ENCODE data around the gene CCL2.

The CCL2 gene

GRCh38 chr17:34242587-34243363 lies 12.3 kb upstream of the CCL2 start:
- DNase-seq, result no peak

DNA sequence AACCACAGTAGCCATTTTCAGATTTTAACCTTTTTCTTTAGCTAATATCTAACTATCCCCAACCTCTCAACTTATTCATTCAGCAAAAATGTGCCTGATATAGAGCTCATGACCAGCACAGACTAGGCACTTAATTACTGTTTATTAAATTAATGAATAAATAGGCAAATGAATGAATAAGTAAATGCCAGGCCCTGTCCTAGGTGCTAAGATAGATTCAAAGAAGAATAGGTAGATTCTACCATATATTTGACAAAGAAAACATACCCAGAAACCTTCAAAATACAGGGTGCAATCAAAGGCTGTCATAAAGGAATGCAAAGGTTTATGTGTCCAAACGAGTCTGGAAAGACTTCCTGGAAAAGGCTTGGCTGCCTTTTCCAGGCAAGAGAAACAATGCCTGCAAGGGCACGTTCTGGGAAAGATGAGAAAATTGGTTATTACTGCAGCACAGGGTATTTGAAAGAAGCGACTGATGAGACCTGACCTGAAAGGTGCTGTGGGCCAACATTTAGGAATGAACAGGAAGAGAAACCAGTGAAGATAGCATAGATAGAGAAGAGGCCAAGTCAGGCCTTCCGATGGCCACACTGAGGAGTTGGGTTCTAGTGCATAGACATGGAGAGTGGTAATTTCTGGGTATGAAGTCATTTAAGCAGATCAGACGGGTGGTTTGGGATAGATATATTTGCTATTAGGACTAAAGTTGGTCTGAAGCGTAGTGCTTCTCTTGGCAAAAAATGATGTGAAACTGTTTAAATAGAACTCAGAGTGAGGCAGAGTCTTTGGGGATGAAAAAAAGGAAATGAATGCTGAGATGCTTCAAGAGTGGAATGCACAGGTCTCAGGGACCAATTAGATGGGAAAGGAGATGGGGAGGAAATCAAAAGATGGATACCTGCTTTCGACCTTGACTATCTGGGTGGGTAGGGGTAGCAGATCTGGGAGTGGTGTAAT lies 11.4 kb upstream of the CCL2 start:
- DNase-seq, result no peak

- DNase-seq, result no peak
Observed at GRCh38 chr17:34245351-34245905, 9.7 kb upstream of the CCL2 start.

DNA sequence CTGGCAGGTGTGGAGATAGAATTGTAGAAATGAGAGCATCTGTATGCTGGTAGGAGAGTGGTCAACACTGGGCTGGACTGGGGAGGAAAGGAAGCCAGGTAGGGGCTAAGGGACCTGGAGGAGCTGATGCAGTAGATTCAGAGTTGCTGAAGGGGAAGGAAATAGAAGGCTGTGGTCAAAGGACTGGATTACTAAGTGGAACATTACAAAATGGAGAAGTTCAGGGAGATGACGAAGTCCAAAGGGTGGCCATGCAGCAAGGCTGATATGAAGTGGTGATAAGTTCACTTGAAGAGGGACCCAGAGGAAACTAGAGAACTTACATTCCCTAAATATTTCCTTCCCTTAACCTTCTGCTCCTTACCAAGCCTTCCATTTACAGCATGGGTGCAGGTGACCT lies 8.6 kb upstream of the CCL2 start:
- no peak for DNase-seq

- no peak for DNase-seq
Observed at GRCh38 chr17:34246881-34247280, 8.2 kb upstream of the CCL2 start.

GRCh38 chr17:34248511-34249024 lies 6.5 kb upstream of the CCL2 start:
- no peak for DNase-seq

DNA sequence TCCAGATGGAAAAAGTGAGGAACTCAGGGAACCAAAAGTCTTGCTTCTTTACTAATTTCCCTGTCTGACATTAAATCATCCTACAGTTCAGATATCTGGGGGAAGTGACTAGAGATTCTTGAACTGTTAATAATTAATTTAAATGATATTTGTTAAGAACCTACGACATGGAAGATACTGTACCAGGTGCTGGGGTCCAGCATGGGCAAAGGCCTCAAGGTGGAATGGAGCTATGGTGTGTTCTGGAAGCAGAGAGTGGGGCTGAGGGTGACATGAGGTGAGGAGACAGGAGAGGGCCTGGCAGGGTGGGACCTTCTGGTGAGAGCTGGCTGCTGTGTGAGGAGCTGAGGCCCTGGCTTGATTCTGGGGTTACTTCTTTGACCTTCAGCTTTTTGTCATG lies 6.0 kb upstream of the CCL2 start:
- no peak for DNase-seq

GRCh38 chr17:34249478-34249877 lies 5.6 kb upstream of the CCL2 start:
- DNase-seq, result no peak

GRCh38 chr17:34251186-34251585 lies 3.9 kb upstream of the CCL2 start:
- DNase-seq, result no peak

GRCh38 chr17:34252095-34252443 lies 3.0 kb upstream of the CCL2 start:
- no peak for DNase-seq

GRCh38 chr17:34252444-34253138 lies 2.5 kb upstream of the CCL2 start:
- DNase-seq, result peak; percentile 94

GRCh38 chr17:34253139-34253525 lies 2.0 kb upstream of the CCL2 start:
- no peak for DNase-seq

GRCh38 chr17:34254146-34254545 lies 939 bp upstream of the CCL2 start:
- DNase-seq, result no peak

DNA sequence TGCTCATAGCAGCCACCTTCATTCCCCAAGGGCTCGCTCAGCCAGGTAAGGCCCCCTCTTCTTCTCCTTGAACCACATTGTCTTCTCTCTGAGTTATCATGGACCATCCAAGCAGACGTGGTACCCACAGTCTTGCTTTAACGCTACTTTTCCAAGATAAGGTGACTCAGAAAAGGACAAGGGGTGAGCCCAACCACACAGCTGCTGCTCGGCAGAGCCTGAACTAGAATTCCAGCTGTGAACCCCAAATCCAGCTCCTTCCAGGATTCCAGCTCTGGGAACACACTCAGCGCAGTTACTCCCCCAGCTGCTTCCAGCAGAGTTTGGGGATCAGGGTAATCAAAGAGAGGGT lies 272 bp downstream of the CCL2 start:
- DNase-seq, result no peak

- no peak for DNase-seq
Observed at GRCh38 chr17:34255841-34256240, 756 bp downstream of the CCL2 start.

DNA sequence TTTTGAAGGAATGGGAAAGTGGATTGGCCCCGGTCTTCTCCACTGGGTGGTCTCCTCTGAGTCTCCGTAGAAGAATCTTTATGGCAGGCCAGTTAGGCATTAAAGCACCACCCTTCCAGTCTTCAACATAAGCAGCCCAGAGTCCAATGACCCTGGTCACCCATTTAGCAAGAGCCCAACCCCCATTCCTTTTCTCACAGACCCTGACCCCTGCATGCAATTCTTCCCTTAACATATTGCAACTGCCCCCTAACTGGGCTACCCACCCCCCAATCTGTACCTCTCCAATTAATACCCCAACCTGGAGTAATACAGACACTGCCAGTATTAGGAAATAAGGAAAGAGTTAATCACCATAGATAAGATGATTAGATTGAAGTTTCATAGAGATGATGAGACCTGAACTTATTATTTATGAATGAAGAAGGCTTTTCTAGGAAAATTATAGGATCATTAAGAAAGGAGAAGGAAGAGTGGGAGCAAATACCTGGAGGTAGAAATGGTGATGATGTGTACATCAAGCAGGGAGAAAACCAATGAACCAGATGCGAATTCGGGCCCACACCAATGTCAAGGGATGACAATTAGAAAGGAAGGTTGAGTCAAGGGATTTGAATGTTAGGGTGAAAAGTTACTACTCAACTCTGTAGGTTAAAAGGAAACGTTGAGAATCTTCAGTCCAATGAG lies 2.4 kb downstream of the CCL2 start:
- no peak for DNase-seq

DNA sequence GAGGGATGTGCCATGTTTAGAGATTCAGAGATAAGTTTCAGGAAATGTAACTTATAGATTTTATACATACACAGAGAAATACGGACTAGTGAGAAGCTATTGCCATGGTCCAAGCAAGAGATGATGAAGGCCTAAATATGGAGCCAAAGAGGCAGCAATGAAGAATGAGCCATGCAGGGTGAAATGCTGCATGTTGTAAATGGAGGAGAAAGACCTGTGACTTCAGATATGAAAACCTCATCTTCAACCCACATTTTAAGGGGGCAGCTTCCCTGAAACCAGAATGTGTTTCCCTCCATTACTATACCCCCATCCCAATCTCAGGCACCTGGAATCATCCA lies 2.9 kb downstream of the CCL2 start:
- no peak for DNase-seq

DNA sequence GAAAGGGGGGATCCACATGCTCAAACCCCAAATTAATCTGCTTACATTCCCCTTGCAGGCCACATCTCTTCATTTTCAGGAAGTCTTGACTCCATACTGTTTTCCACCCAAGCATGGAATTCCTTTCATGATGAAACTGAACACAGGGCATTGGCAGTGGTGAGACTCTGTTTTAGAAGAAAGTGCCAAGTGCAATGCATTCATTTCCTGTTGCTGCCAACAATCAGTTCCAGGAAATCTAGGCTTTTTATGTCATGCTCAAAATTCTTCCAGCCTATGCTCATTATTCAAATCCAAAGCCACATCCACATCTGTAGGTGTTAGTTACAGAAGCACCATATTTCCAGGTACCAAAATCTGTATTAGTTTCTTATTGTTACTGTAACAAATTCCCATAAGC lies 4.1 kb downstream of the CCL2 start:
- no peak for DNase-seq

DNA sequence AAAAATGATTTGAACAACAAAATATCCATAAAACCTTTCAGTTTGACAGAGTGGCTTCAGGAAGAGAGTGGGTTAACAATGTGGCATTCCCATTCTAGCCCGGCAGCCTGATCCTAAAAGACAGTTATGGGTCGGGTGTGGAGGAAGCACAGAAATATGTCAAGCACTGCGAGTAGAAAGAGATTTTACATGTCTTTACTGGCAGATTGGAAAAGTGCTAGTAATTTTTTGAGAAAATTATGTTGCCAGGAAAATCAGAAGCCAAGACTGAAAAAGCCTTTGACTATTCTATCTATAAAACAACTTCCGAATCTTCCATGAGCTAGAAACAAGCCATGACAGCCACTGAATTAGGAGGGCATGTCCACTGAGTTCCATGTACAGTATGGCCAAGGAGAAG lies 5.8 kb downstream of the CCL2 start:
- no peak for DNase-seq

- no peak for DNase-seq
Observed at GRCh38 chr17:34261568-34262337, 6.7 kb downstream of the CCL2 start.

- DNase-seq, result no peak
Observed at GRCh38 chr17:34265711-34266110, 10.6 kb downstream of the CCL2 start.

DNA sequence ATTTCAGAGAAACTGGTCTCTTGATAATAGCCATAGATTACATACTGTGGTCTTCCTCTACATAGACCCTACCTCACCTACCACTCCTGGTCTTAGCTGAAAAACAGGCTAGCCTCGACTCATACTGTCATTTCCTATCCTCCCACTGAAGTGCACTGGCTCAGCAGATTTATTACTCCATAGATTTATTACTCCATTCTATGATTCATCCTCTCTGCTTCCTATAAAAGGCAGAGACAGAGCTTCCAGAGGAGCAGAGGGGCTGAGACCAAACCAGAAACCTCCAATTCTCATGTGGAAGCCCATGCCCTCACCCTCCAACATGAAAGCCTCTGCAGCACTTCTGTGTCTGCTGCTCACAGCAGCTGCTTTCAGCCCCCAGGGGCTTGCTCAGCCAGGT lies 14.9 kb downstream of the CCL2 start, which contains the start of gene CCL7:
Gene CCL7 (plus strand): TSS at position 253 of the 400 bp plus-strand sequence. CDS start 70 bp downstream, at position 323.
- no peak for DNase-seq

Measured in femur (tissue), 1 donor.